Testis (tissue), 2 donors: ENCODE data around the gene TMEM38B.

Experiments used
- POLR2A ChIP-seq: fragments of 450-650 bp; IDR thresholded peaks from one replicate; pipeline ENCODE4 v1.6.1; 2017; ENCODE audit warnings: antibody characterized with exemption, mild to moderate bottlenecking, moderate library complexity
- TF ChIP-seq, protein P1 (sequence below), 3 experiments: fragments of 450-650 bp in 2 of 3; fragments of 200-600 bp in 1 of 3; sonication (generic) in 1 of 3; IDR thresholded peaks; one replicate each; pipeline ENCODE4 v1.5.1; 2016 to 2019; ENCODE audit warnings: antibody characterized with exemption in 3 of 3, mild to moderate bottlenecking in 2 of 3, moderate library complexity in 1 of 3

DNA sequence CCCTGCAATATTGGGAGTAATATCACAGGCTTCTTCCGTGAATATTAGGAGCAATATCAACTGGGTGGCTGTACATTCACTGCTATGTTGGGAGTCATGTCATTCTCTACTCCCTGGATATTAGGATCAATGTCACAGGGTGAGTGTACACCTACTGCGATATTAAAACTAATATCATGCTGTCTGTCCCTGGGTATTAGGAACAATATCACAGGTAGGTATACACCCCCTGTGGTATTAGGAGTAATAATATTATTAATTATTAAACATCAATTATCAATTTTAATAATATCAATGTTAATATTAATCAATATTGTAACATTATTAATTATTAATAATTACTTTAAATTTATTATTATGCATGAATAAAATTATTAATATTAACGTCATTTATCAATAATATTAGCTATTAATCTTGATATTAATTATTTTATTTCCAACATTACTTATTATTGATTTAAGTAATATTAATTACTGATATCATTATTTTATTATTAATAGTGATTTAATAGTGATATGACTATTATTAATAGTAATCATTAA, 121.9 kb downstream of the TMEM38B start:
- TF ChIP-seq, protein P1, sequence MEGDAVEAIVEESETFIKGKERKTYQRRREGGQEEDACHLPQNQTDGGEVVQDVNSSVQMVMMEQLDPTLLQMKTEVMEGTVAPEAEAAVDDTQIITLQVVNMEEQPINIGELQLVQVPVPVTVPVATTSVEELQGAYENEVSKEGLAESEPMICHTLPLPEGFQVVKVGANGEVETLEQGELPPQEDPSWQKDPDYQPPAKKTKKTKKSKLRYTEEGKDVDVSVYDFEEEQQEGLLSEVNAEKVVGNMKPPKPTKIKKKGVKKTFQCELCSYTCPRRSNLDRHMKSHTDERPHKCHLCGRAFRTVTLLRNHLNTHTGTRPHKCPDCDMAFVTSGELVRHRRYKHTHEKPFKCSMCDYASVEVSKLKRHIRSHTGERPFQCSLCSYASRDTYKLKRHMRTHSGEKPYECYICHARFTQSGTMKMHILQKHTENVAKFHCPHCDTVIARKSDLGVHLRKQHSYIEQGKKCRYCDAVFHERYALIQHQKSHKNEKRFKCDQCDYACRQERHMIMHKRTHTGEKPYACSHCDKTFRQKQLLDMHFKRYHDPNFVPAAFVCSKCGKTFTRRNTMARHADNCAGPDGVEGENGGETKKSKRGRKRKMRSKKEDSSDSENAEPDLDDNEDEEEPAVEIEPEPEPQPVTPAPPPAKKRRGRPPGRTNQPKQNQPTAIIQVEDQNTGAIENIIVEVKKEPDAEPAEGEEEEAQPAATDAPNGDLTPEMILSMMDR (IDR thresholded peaks at IDR 0.05): no peak
- no peak for TF ChIP-seq POLR2A
